ENCODE measurements around the gene KCNMB2.

DNA sequence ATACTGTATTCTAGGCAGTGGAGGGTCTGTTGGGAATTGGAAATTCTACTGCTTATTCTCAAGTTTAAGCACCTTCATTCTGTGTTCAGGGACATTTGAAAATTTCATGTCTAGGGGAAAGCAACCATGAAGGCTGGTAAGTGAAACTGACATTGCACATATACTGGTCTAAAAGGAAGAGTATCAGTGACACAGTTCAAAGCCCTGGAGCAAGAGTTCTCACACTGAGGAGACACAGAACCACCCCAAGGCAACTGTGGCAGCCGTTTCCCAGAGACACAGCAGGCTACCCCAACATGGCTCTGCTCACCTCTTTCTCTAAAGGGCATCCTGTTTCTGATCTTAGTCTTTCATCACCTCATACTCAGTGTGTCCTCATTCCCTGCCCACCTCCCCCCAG, 67.5 kb downstream of the KCNMB2 start:
- TF ChIP-seq CTCF (optimal IDR thresholded peaks at IDR 0.05 in 1 of 3, IDR thresholded peaks at IDR 0.05 in 1 of 3, conservative IDR thresholded peaks at IDR 0.05 in 1 of 3; ENCODE audit: extremely low read depth in 1 of 3, insufficient read depth in 2 of 3, low read length in 3 of 3) (no peak), EZH2 (IDR thresholded peaks at IDR 0.05; ENCODE audit: low read length) (no peak)

Measured in keratinocyte (primary cell).